Fibroblast of mammary gland (primary cell): ENCODE data around the gene CDC5L.
A peak's percentile ranks its signal among the peaks of the same experiment; 100 is the strongest.

Experiments used
- DNase-seq: peaks from one replicate; pipeline ENCODE4 v3.0.0-alpha.2; 2010; ENCODE audit warnings: low read depth
- H3K4me3 ChIP-seq: 2 replicates; pipeline ENCODE4 v1.5.1; 2011; ENCODE audit warnings: low read depth, mild to moderate bottlenecking, low read length, moderate library complexity; ENCODE audit not compliant: control insufficient read depth
- TF ChIP-seq, protein P1 (sequence below): conservative IDR thresholded peaks from 2 replicates; pipeline ENCODE4 v1.5.1; 2011; ENCODE audit warnings: low read depth, low read length, inconsistent platforms; ENCODE audit not compliant: control insufficient read depth, insufficient read depth

Gene CDC5L

DNA sequence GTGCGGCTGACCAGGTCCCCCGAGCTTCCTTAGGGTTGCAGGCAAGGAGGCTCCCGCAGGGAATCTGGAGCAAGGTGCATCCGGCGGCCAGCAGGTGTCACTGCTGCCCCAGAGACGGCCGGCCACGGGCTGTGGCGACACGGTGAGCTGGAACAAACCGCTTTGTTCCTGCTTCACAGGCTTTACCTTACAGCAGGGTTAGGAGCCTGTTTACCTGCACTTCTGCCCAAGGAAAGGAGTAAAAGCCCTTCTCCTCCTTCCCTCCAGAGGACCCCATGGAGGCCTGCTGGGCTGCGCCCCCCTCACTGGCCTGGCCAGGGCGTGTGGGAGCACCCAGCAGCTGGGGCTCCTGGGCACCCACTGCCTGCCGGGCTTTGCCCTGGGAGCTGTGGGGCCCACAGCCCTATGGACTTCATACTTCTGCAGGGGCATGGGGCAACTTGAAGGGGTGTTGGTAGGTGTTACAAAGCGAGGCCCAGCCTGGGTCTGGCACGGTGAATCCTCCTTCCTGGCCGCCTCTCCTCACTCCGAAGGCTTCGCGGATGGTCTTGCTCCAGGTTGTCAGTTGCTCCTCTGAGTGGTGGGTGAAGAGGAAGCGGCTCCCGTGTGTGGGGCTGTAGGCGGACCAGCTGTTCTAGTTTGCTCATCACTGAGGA lies 88.4 kb downstream of the CDC5L start:
- peak; percentile 71 for DNase-seq
- H3K4me3 ChIP-seq, result no peak overlapping the region
- TF ChIP-seq, protein P1, sequence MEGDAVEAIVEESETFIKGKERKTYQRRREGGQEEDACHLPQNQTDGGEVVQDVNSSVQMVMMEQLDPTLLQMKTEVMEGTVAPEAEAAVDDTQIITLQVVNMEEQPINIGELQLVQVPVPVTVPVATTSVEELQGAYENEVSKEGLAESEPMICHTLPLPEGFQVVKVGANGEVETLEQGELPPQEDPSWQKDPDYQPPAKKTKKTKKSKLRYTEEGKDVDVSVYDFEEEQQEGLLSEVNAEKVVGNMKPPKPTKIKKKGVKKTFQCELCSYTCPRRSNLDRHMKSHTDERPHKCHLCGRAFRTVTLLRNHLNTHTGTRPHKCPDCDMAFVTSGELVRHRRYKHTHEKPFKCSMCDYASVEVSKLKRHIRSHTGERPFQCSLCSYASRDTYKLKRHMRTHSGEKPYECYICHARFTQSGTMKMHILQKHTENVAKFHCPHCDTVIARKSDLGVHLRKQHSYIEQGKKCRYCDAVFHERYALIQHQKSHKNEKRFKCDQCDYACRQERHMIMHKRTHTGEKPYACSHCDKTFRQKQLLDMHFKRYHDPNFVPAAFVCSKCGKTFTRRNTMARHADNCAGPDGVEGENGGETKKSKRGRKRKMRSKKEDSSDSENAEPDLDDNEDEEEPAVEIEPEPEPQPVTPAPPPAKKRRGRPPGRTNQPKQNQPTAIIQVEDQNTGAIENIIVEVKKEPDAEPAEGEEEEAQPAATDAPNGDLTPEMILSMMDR, result peak; percentile 91

DNA sequence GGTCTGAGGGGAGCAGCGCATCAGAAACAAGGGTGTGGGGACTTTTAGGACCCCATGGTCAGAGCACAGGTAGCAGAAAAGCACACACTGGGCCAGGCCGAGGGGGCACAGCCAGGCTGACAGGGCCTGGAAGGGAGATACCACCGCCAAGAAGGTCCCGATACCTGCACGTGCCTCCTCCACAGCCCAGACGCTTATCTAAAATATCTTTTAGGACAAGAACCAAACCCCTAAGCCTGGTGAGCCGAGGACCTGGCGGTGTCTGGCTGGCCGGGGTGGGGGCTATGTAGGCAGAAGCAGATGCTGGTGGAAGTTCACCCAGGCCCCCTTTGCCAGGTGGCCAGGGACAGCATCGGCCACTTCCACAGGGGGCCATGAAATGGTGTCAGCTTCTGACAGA lies 89.3 kb downstream of the CDC5L start:
- no peak for DNase-seq
- TF ChIP-seq, protein P1, result no peak
- H3K4me3 ChIP-seq, result no peak overlapping the region

DNA sequence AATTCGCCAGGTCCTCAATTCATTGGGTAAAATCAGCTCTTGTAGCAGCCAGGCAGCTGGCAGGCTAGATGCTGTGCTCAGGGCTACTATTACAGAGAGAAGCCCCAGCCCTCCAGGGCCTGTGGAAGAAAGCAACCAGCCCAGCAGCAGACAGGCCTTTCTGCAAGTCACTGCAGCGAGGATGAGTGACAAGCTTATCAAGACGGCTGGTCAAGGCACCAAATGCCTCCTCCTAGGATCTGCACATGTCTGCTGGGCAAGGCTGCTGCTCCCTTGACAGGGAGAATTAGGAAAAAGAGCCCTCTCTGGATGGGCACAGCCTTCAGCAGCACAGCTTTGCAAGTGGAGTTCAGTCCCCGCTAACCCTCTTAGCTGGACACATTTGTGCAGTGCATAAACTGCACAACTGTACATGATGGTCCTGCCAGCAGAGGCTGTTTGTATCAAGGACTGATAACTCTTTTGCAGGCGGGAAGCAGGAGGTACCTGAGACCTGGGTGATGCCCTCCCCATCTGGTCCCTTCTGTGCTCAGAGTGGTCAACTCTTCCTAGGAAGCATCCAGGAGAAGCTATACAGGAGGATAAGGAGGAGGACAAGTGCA lies 89.9 kb downstream of the CDC5L start:
- DNase-seq, result no peak
- TF ChIP-seq, protein P1, result no peak
- H3K4me3 ChIP-seq, result no peak overlapping the region

DNA sequence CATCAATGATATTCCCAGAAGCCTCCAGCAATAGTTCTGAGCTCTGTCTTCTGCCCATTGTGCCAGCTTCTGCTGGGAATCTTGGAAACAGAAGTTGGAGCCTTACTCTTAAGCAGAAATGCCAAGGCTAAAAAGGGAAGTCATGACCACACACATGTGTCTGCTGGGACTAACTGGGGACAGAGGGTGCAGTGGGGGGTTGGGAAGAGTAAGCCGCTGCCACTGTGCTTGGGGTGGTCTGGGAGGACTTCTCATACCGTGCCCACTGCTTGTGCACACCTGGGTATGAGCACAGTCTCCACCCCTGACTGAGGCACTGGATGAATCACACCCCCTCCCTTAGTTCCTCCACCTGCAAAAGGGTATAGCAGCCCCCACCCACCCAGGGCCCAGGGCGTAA lies 90.7 kb downstream of the CDC5L start:
- TF ChIP-seq, protein P1, result no peak
- H3K4me3 ChIP-seq, result no peak overlapping the region
- no peak for DNase-seq

GRCh38 chr6:44478591-44479254 lies 91.2 kb downstream of the CDC5L start:
- TF ChIP-seq, protein P1, result no peak

DNA sequence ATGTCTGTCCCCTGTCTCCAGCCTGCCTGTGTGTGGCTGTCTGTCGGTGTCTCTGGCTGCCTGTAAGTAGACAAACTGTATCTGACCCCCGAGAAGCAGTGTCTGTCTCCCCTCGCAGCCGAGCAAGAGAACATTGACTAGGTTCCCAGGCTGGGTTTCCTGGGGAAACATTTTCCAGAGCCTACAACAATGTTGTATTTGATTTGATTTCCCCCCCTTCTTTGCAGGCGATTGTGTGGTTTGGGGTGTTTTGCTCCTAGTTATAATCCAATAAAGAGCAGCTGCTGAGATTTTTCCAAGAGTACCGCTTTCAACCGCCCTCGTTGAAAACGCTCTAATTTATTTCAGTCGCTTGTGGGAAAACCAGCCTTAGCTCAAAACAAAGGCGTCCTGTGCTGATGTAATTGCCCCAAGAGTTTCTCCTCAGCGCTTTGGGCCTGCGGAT lies 92.6 kb downstream of the CDC5L start:
- H3K4me3 ChIP-seq, result no peak overlapping the region
- TF ChIP-seq, protein P1, result no peak
- no peak for DNase-seq

More at GRCh38 chr6:44478591-44479254, 91.2 kb downstream of the CDC5L start:
- DNase-seq, result no peak
- H3K4me3 ChIP-seq, result no peak overlapping the region
